Measurements from ENCODE around the gene CCDC158.

CCDC158 gene

GRCh38 chr4:76276813-76277212 is 144.1 kb downstream of the CCDC158 start:
- no peak for DNase-seq

DNA sequence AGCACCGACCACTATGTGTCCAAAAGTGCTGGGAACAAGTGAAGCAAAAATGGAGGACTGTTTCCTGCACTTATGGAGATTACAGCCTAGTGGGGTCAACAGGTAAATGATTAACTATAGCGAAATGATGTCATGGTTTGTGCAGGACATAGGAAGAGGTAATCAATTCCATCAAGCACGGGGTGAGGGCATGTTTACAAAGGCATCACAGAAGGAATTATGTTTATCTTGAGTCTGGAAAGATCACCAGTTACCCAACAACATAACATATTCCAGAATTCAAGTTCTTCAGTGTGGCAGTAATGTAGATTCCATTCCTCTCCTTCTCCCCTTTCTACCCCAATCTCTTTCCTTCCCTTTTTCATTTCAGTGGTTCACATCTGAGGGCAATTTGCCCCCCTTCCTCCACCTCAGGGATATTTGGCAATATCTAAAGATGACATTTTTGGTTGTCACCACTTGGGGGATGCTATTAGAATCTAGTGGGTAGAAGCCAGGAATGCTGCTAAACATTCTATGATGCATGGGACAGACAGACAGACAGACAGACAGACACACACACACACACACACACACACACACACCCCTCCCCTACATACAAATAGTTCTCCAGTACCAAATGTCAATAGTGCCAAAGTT is 145.3 kb downstream of the CCDC158 start:
- no peak for DNase-seq

GRCh38 chr4:76272999-76273398 is 147.9 kb downstream of the CCDC158 start:
- DNase-seq, result no peak

GRCh38 chr4:76272582-76272981 is 148.4 kb downstream of the CCDC158 start:
- no peak for DNase-seq

GRCh38 chr4:76272073-76272472 is 148.9 kb downstream of the CCDC158 start:
- no peak for DNase-seq

GRCh38 chr4:76271248-76271647 is 149.7 kb downstream of the CCDC158 start:
- DNase-seq, result no peak

- no peak for DNase-seq
Observed at GRCh38 chr4:76270244-76271175, 150.4 kb downstream of the CCDC158 start.

DNA sequence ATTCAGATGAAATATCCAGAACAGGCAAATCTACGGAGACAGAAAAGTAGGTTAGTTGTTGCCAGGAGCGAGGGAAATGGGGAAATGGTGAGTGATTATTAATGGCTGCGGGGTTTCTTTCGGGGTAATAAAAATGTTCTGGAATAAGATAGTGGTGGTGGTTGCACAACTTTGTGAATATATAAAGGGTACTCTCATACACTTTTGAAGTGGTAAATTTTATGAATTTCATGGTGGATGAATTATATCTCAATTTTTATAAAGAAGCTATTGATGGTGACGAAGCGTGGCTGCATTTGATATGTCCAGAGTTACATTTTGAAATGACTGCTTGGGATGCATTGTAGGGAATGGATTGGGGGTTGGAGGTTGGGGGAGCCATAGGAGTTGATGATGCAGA is 153.1 kb downstream of the CCDC158 start:
- no peak for DNase-seq

DNA sequence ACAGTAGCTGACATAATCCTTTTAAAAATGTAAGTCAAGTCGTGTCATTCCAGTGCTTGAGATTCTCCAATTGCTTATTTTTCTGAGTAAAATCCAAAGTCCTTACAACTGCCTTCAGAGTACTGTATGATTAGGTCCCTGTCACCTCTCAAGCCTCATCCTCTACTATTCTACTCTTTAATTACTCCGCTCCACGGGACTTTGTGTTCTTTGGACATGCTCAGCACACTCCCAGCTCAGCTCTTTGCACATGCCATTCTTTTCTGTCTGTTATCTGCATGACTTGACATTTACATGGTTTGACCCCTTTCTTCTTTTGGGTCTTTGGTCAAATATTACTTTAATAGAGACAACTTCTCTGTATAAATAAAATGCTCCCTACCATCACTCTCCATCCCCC is 154.3 kb downstream of the CCDC158 start:
- no peak for DNase-seq

DNA sequence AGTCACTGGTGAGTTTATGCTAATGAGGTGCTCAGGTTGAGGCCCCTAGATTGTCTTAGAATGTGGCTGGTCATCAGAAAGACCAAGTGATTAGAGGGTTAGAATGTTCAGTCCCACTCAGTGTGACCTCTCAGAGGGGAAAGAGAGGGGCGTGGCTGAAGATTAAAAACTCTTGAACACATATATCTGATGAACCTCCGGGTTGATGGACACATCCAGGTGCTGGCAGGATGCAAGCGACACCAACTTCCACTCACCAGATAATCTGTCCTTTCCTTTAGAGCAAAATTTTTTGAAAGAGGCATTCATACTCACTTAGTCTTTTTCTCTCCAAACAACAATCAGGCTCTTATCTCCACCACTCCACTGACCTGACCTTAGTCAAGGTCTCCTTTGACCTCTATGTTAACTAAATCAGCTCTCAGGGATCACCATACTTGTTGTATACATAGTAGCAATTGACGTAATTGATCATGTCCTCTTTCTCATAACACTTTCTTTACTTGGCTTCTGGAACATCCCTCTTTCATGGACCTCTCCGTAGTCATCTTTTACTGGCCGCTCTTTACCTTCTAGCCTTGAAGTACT is 155.2 kb downstream of the CCDC158 start:
- no peak for DNase-seq
